Uterus (tissue), 2 donors: ENCODE measurements around the gene DUSP6.

ENCODE experiments used
- POLR2A ChIP-seq, 2 donors: fragments of 450-650 bp; IDR thresholded peaks; one replicate each; pipeline ENCODE4 v1.6.1; 2016; ENCODE audit warnings: antibody characterized with exemption in 2 of 2, mild to moderate bottlenecking in 1 of 2, moderate library complexity in 1 of 2
- TF ChIP-seq, protein P1 (sequence below), 4 experiments: fragments of 200-600 bp in 2 of 4; fragments of 450-650 bp in 2 of 4; sonication (generic) in 2 of 4; IDR thresholded peaks; one replicate each; pipeline ENCODE4 v1.5.1; 2016 to 2019; ENCODE audit warnings: antibody characterized with exemption in 4 of 4, mild to moderate bottlenecking in 2 of 4, moderate library complexity in 1 of 4

GRCh38 chr12:89314060-89314761 lies 38.1 kb downstream of the DUSP6 start:
- TF ChIP-seq POLR2A (IDR thresholded peaks at IDR 0.05), result no peak
- TF ChIP-seq, protein P1, sequence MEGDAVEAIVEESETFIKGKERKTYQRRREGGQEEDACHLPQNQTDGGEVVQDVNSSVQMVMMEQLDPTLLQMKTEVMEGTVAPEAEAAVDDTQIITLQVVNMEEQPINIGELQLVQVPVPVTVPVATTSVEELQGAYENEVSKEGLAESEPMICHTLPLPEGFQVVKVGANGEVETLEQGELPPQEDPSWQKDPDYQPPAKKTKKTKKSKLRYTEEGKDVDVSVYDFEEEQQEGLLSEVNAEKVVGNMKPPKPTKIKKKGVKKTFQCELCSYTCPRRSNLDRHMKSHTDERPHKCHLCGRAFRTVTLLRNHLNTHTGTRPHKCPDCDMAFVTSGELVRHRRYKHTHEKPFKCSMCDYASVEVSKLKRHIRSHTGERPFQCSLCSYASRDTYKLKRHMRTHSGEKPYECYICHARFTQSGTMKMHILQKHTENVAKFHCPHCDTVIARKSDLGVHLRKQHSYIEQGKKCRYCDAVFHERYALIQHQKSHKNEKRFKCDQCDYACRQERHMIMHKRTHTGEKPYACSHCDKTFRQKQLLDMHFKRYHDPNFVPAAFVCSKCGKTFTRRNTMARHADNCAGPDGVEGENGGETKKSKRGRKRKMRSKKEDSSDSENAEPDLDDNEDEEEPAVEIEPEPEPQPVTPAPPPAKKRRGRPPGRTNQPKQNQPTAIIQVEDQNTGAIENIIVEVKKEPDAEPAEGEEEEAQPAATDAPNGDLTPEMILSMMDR (IDR thresholded peaks at IDR 0.05), result no peak
